ENCODE measurements around the gene CDRT15.

DNA sequence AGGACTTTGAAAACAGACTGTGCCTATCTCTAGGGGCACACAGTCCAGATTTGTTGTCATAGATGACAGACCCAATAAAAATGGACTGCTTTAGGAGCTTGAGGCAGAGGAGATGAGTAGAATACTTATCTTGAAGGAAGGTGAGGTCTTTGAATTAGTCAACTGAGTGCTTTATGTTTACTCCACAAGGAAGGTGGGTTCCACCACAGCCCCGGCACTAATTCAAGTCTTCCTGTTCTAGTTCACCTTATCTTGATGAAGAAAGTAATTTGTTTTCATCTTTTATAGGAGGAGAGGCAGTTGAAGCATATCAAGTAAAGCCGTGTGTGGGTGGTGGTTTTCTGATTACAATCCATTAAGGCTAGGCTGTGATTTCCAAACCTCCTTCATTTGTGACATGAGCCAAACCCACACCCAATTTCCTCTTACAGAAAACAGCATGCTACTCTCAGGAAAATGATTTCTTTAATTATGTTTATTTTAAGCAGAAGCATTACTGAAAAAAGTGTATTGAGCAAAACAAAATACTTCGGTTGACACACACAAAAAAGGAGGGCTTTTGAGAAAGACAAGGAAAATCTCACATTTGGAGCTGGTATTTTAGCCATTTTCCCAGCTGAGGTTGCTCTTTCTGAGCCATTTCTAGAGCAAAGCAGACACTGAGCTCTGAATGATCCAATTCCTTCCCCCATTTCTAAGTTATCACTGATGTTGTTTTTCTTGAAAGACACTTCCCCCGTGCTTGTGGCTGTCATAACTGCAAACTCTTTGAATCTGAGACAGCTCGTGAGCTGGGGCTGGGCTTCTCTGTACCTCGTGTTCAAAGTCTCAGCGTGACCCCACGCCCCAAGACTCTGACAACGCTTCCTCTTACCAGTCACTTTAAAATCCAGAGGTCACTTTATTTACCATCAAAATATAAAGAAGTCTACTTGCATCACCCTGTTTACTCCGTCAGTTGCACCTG lies 35.4 kb downstream of the CDRT15 start:
- TF ChIP-seq, protein P1, sequence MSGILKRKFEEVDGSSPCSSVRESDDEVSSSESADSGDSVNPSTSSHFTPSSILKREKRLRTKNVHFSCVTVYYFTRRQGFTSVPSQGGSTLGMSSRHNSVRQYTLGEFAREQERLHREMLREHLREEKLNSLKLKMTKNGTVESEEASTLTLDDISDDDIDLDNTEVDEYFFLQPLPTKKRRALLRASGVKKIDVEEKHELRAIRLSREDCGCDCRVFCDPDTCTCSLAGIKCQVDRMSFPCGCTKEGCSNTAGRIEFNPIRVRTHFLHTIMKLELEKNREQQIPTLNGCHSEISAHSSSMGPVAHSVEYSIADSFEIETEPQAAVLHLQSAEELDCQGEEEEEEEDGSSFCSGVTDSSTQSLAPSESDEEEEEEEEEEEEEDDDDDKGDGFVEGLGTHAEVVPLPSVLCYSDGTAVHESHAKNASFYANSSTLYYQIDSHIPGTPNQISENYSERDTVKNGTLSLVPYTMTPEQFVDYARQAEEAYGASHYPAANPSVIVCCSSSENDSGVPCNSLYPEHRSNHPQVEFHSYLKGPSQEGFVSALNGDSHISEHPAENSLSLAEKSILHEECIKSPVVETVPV (CRISPR knock-in tag; IDR thresholded peaks at IDR 0.05), result no peak
- TF ChIP-seq, protein P2, sequence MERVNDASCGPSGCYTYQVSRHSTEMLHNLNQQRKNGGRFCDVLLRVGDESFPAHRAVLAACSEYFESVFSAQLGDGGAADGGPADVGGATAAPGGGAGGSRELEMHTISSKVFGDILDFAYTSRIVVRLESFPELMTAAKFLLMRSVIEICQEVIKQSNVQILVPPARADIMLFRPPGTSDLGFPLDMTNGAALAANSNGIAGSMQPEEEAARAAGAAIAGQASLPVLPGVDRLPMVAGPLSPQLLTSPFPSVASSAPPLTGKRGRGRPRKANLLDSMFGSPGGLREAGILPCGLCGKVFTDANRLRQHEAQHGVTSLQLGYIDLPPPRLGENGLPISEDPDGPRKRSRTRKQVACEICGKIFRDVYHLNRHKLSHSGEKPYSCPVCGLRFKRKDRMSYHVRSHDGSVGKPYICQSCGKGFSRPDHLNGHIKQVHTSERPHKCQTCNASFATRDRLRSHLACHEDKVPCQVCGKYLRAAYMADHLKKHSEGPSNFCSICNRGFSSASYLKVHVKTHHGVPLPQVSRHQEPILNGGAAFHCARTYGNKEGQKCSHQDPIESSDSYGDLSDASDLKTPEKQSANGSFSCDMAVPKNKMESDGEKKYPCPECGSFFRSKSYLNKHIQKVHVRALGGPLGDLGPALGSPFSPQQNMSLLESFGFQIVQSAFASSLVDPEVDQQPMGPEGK (CRISPR knock-in tag; IDR thresholded peaks at IDR 0.05; ENCODE audit: borderline replicate concordance), result no peak
